Middle frontal gyrus (tissue), 1 donor: ENCODE data around the gene METTL22.

Experiments used
- DNase-seq: peaks from one replicate; pipeline ENCODE4 v3.0.0-alpha.2; 2015; ENCODE audit warnings: low spot score; ENCODE audit errors: extremely low spot score

METTL22 gene

DNA sequence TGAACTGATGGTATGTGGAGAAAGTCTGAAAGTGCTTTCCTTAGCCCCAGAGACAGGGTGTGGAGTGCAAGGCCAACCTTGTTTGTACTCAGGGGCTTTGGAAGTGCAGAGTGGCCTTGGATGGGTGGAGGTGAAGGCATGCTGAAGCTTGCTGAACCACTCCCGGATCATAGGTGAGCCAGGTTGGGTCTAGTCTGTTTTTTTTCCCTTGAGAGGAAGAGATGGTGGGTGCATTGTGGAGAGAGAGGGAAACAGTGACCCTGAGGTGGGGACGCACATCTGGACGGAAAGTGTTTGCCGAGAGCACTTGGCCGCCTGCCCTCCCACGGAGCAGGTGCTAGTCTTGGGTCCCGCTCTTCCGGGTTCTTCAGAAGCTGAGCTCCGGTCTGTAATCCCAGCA lies 65.4 kb downstream of the METTL22 start:
- DNase-seq, result no peak

DNA sequence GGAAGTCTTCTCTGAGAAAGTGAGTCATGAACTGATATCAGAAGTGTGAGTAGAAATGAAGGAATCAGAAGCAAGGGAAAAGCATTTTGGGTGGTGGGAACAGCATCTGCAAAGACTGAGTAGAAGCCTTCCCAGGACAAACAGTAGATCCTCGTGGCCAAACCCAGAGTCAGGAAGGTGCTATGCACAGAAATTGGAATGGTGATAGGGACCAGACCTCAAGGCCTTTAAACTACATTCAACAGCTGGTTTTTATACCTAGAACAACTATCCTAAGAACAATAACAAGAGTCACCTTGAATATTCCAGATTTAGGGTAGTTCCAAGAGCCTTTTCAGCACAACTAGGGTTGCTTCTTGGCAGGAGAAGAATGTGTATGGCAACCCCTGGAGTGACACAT lies 68.2 kb downstream of the METTL22 start:
- no peak for DNase-seq

DNA sequence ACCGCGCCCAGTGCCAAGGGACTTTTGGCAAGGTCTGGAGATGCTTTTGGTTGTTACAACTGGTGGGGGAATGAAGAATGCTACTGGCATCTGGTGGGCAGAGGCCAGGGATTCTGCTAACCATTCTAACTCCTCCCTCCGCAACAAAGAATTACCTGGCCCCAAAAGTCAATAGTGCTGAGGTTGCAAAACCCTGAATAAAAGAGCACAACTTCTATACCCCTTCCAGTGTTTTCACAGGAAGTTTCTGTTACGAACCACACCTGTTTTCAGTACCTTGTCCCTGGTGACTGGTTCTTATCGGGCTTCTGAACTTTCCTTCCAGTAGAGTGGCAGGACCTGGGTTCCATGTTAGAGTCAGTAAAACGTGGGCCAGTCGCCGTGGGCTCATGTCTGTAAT lies 70.2 kb downstream of the METTL22 start:
- DNase-seq, result no peak

GRCh38 chr16:8694795-8695728 lies 73.6 kb downstream of the METTL22 start:
- DNase-seq, result no peak

- no peak for DNase-seq
Measured at GRCh38 chr16:8696880-8697279, 75.4 kb downstream of the METTL22 start.

- DNase-seq, result no peak
Measured at GRCh38 chr16:8697965-8698364, 76.5 kb downstream of the METTL22 start.
